ENCODE measurements around the gene COX18. TPM values are rescaled to one million over a fixed set of nuclear protein-coding genes. Genes with fewer than 3 reads are reported as not detected.

Gene COX18
- total RNA-seq: 23.9 TPM

GRCh38 chr4:73069338-73070073, at the start of gene COX18:
Gene COX18, minus strand, starts transcription at chr4:73069716. Its CDS starts 67 bp downstream, at chr4:73069649.

Small RNA genes within 50 kb of the gene (small RNA-seq; reads per million reads assigned to genes)
- not detected for gene RNU6ATAC5P (ENCODE audit: low replicate concordance)

Other genes starting within 250 kb of the COX18 start
- 57.2 TPM for gene ANKRD17, start 189.1 kb upstream of the COX18 start, total RNA-seq